CD4-positive, alpha-beta T cell (primary cell): Measurements from ENCODE around the gene LGSN. TPM values are rescaled to one million over a fixed set of nuclear protein-coding genes. Genes with fewer than 3 reads are reported as not detected.

Experiments used
- ATAC-seq: fragments of 200-7000 bp; cut with Tn5 transposase; one replicate; pipeline ENCODE4 v1.10.0; 2022; ENCODE audit warnings: mild to moderate bottlenecking; ENCODE audit not compliant: poor library complexity
- CTCF ChIA-PET: fragments of 350-600 bp; sonication (Branson Sonifier 250); formaldehyde crosslinking; loops from one replicate; lab custom pipeline; 2021; ENCODE audit warnings: antibody characterized with exemption, inconsistent platforms; lab: Charles Lee
- POLR2A ChIA-PET: fragments of 350-600 bp; sonication (Branson Sonifier 250); formaldehyde crosslinking; loops from one replicate; lab custom pipeline; 2021; ENCODE audit warnings: antibody characterized with exemption, inconsistent platforms; lab: Charles Lee
- DNase-seq, 14 experiments: peaks; one replicate each; pipeline ENCODE4 v3.0.0-alpha.2; 2013 to 2020; ENCODE audit warnings: mixed read lengths in 2 of 14
- H3K27ac ChIP-seq, 2 donors: one replicate each; pipeline versions ENCODE4 v1.5.1 to v1.7.0; 2013; ENCODE audit warnings: low read length in 2 of 2, low read depth in 1 of 2, mild to moderate bottlenecking in 1 of 2
- H3K27me3 ChIP-seq, 2 experiments: 1 replicate in 1 of 2; 2 replicates in 1 of 2; pipeline versions ENCODE4 v1.6.1 to v1.7.0; 2013; ENCODE audit warnings: low read length in 2 of 2, control low read depth in 1 of 2, mild to moderate bottlenecking in 1 of 2, moderate library complexity in 1 of 2; ENCODE audit not compliant: insufficient read depth in 2 of 2, control insufficient read depth in 1 of 2
- H3K36me3 ChIP-seq: one replicate; pipeline ENCODE4 v1.6.1; 2013; ENCODE audit warnings: low read length, control low read depth; ENCODE audit not compliant: insufficient read depth
- H3K4me1 ChIP-seq: one replicate; pipeline ENCODE4 v1.6.1; 2013; ENCODE audit warnings: low read length, control low read depth; ENCODE audit not compliant: insufficient read depth
- H3K4me3 ChIP-seq: one replicate; pipeline ENCODE4 v1.5.1; 2013; ENCODE audit warnings: mild to moderate bottlenecking, low read length, moderate library complexity
- H3K9me3 ChIP-seq, 2 experiments: 1 replicate in 1 of 2; 2 replicates in 1 of 2; pipeline versions ENCODE4 v1.6.1 to v1.7.0; 2013; ENCODE audit warnings: low read length in 2 of 2, mild to moderate bottlenecking in 2 of 2, control low read depth in 1 of 2, moderate library complexity in 1 of 2; ENCODE audit not compliant: control insufficient read depth in 1 of 2, insufficient read depth in 1 of 2
- H3K27ac Mint-ChIP-seq: one replicate; pipeline ENCODE4 v1.8.0; 2020; ENCODE audit warnings: mixed read lengths
- H3K27me3 Mint-ChIP-seq: one replicate; pipeline ENCODE4 v1.8.0; 2021; ENCODE audit warnings: mixed read lengths
- H3K36me3 Mint-ChIP-seq: one replicate; pipeline ENCODE4 v1.8.0; 2021; ENCODE audit warnings: low read depth, mixed read lengths
- H3K4me1 Mint-ChIP-seq: one replicate; pipeline ENCODE4 v1.8.0; 2021; ENCODE audit warnings: low read depth, mixed read lengths
- H3K4me3 Mint-ChIP-seq: one replicate; pipeline ENCODE4 v1.8.0; 2020; ENCODE audit warnings: mild to moderate bottlenecking, mixed read lengths
- H3K9me3 Mint-ChIP-seq: one replicate; pipeline ENCODE4 v1.8.0; 2020; ENCODE audit warnings: mixed read lengths
- intact Hi-C, 2 experiments: fragments of 100-400 bp; cut with DNase I in 1 of 2; cut with micrococcal nuclease in 1 of 2; formaldehyde crosslinking; loops; one replicate each; pipeline versions ENCODE4 v1.15.1 to v1.9.0; 2023 to 2025; cut with DNase I, micrococcal nuclease
- total RNA-seq, 174 experiments: library from RNA in 2 of 174; stranded (reverse) in 2 of 174; gene quantifications; one replicate each; pipeline ENCODE4 v1.2.3 and lab custom pipeline; 2021 to 2026
- TF ChIP-seq, protein P1 (sequence below): fragments of 200-600 bp; IDR thresholded peaks from one replicate; pipeline ENCODE4 v1.8.0; 2022; ENCODE audit warnings: antibody characterized with exemption, mild to moderate bottlenecking

The LGSN gene
- total RNA-seq, 2 experiments from 2014 or later: not detected

DNA sequence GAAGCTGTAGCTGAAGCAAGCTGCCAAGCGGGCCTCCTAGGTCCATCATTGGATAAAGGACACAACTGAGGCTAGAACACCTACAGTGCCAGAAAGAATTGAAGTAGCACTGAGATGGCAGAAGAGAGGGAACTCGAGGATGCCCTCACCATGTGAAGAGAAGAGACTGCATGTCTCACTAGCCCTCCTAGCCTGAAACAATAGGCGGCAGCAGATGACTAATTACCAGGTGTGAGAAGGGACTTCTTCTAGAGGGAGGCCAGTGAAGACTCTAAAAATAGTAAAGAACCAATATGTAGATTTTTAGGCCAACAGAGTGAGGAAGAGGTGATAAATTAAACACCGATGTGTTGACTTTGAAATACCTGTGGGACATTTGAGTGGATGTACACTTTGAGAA is 50.3 kb downstream of the LGSN start:
- POLR2A ChIA-PET: no interaction called here
- no peak overlapping the region for H3K4me3 ChIP-seq
- Mint-ChIP-seq H3K27me3 (no peaks in the 10 kb centered on the region), H3K27ac (no peak overlapping the region), H3K4me3 (no peak overlapping the region), H3K4me1 (no peaks in the 10 kb centered on the region), H3K36me3 (no peaks in the 10 kb centered on the region), H3K9me3 (no peaks in the 10 kb centered on the region)
- ATAC-seq: no peak
- H3K9me3 ChIP-seq: peaks cover 0 to 4% of the 10 kb centered on the region in 2 experiments
- CTCF ChIA-PET: no interaction called here
- no peaks in the 10 kb centered on the region for H3K4me1 ChIP-seq
- DNase-seq: no peak
- H3K27ac ChIP-seq: no peak overlapping the region
- H3K36me3 ChIP-seq: no peaks in the 10 kb centered on the region
- TF ChIP-seq, protein P1, sequence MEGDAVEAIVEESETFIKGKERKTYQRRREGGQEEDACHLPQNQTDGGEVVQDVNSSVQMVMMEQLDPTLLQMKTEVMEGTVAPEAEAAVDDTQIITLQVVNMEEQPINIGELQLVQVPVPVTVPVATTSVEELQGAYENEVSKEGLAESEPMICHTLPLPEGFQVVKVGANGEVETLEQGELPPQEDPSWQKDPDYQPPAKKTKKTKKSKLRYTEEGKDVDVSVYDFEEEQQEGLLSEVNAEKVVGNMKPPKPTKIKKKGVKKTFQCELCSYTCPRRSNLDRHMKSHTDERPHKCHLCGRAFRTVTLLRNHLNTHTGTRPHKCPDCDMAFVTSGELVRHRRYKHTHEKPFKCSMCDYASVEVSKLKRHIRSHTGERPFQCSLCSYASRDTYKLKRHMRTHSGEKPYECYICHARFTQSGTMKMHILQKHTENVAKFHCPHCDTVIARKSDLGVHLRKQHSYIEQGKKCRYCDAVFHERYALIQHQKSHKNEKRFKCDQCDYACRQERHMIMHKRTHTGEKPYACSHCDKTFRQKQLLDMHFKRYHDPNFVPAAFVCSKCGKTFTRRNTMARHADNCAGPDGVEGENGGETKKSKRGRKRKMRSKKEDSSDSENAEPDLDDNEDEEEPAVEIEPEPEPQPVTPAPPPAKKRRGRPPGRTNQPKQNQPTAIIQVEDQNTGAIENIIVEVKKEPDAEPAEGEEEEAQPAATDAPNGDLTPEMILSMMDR: no peak
- H3K27me3 ChIP-seq: no peaks in the 10 kb centered on the region
- intact Hi-C loops: no loop called here

DNA sequence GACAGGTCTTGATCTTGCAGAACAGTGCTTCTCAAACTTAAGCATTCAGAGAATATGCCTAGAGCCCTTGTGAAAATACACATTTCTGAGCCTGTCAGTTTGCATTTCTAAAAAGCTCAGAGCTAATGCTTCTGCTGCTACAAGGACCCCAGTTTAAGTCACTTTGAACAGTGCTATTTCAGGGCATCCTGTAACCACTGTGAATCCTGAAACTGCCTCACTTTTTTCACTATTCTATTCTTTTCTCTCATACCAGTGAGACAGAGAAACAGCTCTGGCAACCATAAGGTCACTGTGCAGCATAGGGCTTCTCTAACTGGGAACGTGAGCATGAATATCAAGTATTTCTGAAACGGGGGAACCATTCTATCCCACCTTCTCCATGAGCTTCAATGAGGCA is 51.2 kb downstream of the LGSN start:
- no peak overlapping the region for H3K4me3 Mint-ChIP-seq
- H3K36me3 Mint-ChIP-seq: no peaks in the 10 kb centered on the region
- no peaks in the 10 kb centered on the region for H3K27me3 Mint-ChIP-seq
- no peaks in the 10 kb centered on the region for H3K9me3 Mint-ChIP-seq
- intact Hi-C loops: no loop called here
- H3K4me1 Mint-ChIP-seq: no peaks in the 10 kb centered on the region
- Histone ChIP-seq H3K27me3 (no peaks in the 10 kb centered on the region), H3K36me3 (no peaks in the 10 kb centered on the region), H3K27ac (no peak overlapping the region), H3K4me1 (no peaks in the 10 kb centered on the region), H3K9me3 (no peaks in the 10 kb centered on the region), H3K4me3 (no peak overlapping the region)
- ChIA-PET POLR2A (no interaction called here), CTCF (interaction anchor here (0.7 kb wide), 1 partner anchor 10 kb away, joined by 3 read pairs; no protein-coding TSS in a partner anchor)
- no peak for DNase-seq
- ATAC-seq: no peak
- no peak overlapping the region for H3K27ac Mint-ChIP-seq
- TF ChIP-seq, protein P1: no peak

DNA sequence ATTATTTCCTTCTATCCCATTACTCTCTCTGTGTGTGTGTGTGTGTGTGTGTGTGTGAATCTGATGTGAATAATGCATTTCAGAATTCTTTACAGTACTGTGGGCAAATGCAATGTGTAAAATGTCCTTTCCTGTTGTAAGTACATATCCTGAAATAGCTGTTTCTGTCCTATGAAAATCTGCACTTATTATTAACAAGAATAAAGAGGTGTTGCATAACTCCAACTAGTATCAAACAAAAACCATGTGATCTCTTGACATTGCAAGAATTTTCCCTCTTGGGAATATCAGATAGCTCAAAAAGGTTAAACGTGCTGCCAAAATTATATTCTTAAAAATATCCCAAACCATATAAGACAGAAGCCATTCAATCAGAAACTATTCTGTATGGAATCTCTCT is 52.0 kb downstream of the LGSN start:
- POLR2A ChIA-PET: no interaction called here
- Mint-ChIP-seq H3K27ac (no peak overlapping the region), H3K27me3 (no peaks in the 10 kb centered on the region), H3K4me3 (no peak overlapping the region), H3K36me3 (no peaks in the 10 kb centered on the region), H3K4me1 (no peaks in the 10 kb centered on the region), H3K9me3 (no peaks in the 10 kb centered on the region)
- ATAC-seq (no peak), DNase-seq (no peak)
- no peaks in the 10 kb centered on the region for H3K4me1 ChIP-seq
- no peak overlapping the region for H3K4me3 ChIP-seq
- CTCF ChIA-PET: no interaction called here
- no peaks in the 10 kb centered on the region for H3K27me3 ChIP-seq
- TF ChIP-seq, protein P1: no peak
- no peaks in the 10 kb centered on the region for H3K36me3 ChIP-seq
- intact Hi-C loops: no loop called here
- H3K9me3 ChIP-seq: no peaks in the 10 kb centered on the region
- H3K27ac ChIP-seq: no peak overlapping the region
